K562 (cell line): ENCODE results near the gene CYP2W1. TPM values are rescaled to one million over a fixed set of nuclear protein-coding genes. Genes with fewer than 3 reads are reported as not detected.

Experiments used
- ESRRB ChIP-seq: fragments of 250-450 bp; sonication (Bioruptor Pico); IDR thresholded peaks from 2 replicates; pipeline ENCODE4 v1.5.0; 2020; ENCODE audit warnings: mild to moderate bottlenecking, moderate library complexity, borderline replicate concordance
- HDGF ChIP-seq: fragments of 450-650 bp; IDR thresholded peaks from 2 replicates; pipeline ENCODE4 v1.6.1; 2016
- MCM3 ChIP-seq: fragments of 450-650 bp; IDR thresholded peaks from 2 replicates; pipeline ENCODE4 v1.6.1; 2016
- NR3C1 ChIP-seq: sonication (generic); formaldehyde crosslinking; IDR thresholded peaks from 2 replicates; pipeline ENCODE4 v1.8.1; 2022; ENCODE audit warnings: missing genetic modification reagents
- REST ChIP-seq, 2 experiments: fragments of 450-650 bp; formaldehyde crosslinking in 1 of 2; IDR thresholded peaks; 2 replicates each; pipeline versions ENCODE4 v1.4.0 to v1.6.1; 2014 to 2020; ENCODE audit warnings: mild to moderate bottlenecking in 2 of 2, borderline replicate concordance in 1 of 2, low read depth in 1 of 2
- RNF2 ChIP-seq: sonication (generic); IDR thresholded peaks from 2 replicates; pipeline ENCODE4 v1.6.1; 2016
- SRSF7 ChIP-seq: fragments of 200-400 bp; formaldehyde crosslinking; optimal IDR thresholded peaks from 2 replicates; pipeline ENCODE3; 2017; ENCODE audit warnings: mild to moderate bottlenecking, low read depth, low read length
- THRAP3 ChIP-seq: fragments of 450-650 bp; IDR thresholded peaks from 2 replicates; pipeline ENCODE4 v1.6.1; 2016; ENCODE audit warnings: mild to moderate bottlenecking, inconsistent platforms, borderline replicate concordance
- U2AF2 ChIP-seq: fragments of 200-400 bp; formaldehyde crosslinking; optimal IDR thresholded peaks from 2 replicates; pipeline ENCODE3; 2017; ENCODE audit warnings: low read depth, mild to moderate bottlenecking, low read length
- YBX1 ChIP-seq: fragments of 450-650 bp; IDR thresholded peaks from 2 replicates; pipeline ENCODE4 v1.7.1; 2016; ENCODE audit warnings: mild to moderate bottlenecking
- ZNF175 ChIP-seq: fragments of 200-800 bp; sonication (Bioruptor generic); IDR thresholded peaks from 2 replicates; pipeline ENCODE4 v1.6.1; 2016; ENCODE audit warnings: low read depth, mild to moderate bottlenecking, missing genetic modification characterization, missing compliant biosample characterization
- ZNF609 ChIP-seq: sonication (generic); formaldehyde crosslinking; IDR thresholded peaks from 2 replicates; pipeline ENCODE4 v1.8.1; 2023; ENCODE audit warnings: missing genetic modification reagents, mild to moderate bottlenecking, borderline replicate concordance
- ZNF695 ChIP-seq: fragments of 450-650 bp; formaldehyde crosslinking; IDR thresholded peaks from 2 replicates; pipeline ENCODE4 v1.4.0; 2020; ENCODE audit warnings: mild to moderate bottlenecking, moderate library complexity
- polyA plus RNA-seq, 8 experiments: library from polyadenylated mRNA; depleted of rRNA in 4 of 8; stranded (reverse) in 5 of 8; unstranded in 3 of 8; fragments of >200 nt; fragmentation: Nextera tagmentation in 2 of 8; fragmentation: Illumina TruSeq in 1 of 8; extraction: Ambion mirVana in 2 of 8; extraction: Trizol in 1 of 8; gene quantifications; 2 replicates each; pipeline versions ENCODE4 v1.2.1 to v1.2.3, GENCODE V29; 2011 to 2014; ENCODE audit warnings: inconsistent platforms in 1 of 8, missing spikeins in 1 of 8
- total RNA-seq, 7 experiments: library from RNA; depleted of rRNA in 6 of 7; stranded (reverse); fragments of >200 nt in 6 of 7; fragmentation: Illumina TruSeq in 2 of 7; extraction: Trizol in 2 of 7; gene quantifications; 2 replicates each; pipeline versions ENCODE4 v1.2.1 to v1.2.3, GENCODE V29; 2011 to 2021; ENCODE audit warnings: low replicate concordance in 1 of 7
- TF ChIP-seq, protein P1 (sequence below), 2 experiments: fragments of 450-650 bp; IDR thresholded peaks; 2 replicates each; pipeline ENCODE4 v1.6.1; 2016

Gene CYP2W1
- total and polyA plus RNA-seq, 9 of the 15 experiments (the other 6 are each of a cell fraction or from before 2014, with no cell fraction given) = not detected

- peak; percentile 100 for TF ChIP-seq REST (IDR thresholded peaks at IDR 0.05; ENCODE audit: borderline replicate concordance)
- no peak; the same call in 1 of the 2 replicates for TF ChIP-seq REST (CRISPR knock-in tag; IDR thresholded peaks at IDR 0.05; ENCODE audit: low read depth)
- TF ChIP-seq ZNF609 (CRISPR knock-in tag) = 0 out of 2 replicates have a peak, but pooled peaks have one; percentile 18
- TF ChIP-seq, protein P1, sequence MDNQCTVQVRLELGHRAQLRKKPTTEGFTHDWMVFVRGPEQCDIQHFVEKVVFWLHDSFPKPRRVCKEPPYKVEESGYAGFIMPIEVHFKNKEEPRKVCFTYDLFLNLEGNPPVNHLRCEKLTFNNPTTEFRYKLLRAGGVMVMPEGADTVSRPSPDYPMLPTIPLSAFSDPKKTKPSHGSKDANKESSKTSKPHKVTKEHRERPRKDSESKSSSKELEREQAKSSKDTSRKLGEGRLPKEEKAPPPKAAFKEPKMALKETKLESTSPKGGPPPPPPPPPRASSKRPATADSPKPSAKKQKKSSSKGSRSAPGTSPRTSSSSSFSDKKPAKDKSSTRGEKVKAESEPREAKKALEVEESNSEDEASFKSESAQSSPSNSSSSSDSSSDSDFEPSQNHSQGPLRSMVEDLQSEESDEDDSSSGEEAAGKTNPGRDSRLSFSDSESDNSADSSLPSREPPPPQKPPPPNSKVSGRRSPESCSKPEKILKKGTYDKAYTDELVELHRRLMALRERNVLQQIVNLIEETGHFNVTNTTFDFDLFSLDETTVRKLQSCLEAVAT (IDR thresholded peaks at IDR 0.05) = no peak
- no peak for TF ChIP-seq HDGF
- TF ChIP-seq SRSF7 = no peak
- TF ChIP-seq THRAP3 = no peak
- no peak for TF ChIP-seq MCM3
- no peak for TF ChIP-seq ZNF175 (CRISPR knock-in tag)
- TF ChIP-seq ESRRB = no peak
- TF ChIP-seq YBX1 = no peak
- 0 out of 2 replicates have a peak, but pooled peaks have one; percentile 55 for TF ChIP-seq NR3C1 (CRISPR knock-in tag)
- TF ChIP-seq U2AF2 = no peak
- TF ChIP-seq ZNF695 (CRISPR knock-in tag) = no peak
- no peak; the same call in 1 of the 2 replicates for TF ChIP-seq RNF2
Measured at GRCh38 chr7:1028044-1028770, 45.2 kb downstream of the CYP2W1 start (continued).
